Measurements from ENCODE around the gene RHBDD1.

Gene RHBDD1

GRCh38 chr2:226835796-226836547 is at the start of gene RHBDD1:
TSS of gene RHBDD1 (plus strand) at chr2:226836054. CDS start at chr2:226864694, 28,640 bp downstream.
- DNase-seq (ENCODE audit: low read depth in 3 of 3): peak; percentile 87 to 93 (median 91)

GRCh38 chr2:226788064-226788463 is 47.8 kb upstream of the RHBDD1 start:
- no peak for DNase-seq (ENCODE audit: low read depth in 3 of 3)

- DNase-seq (ENCODE audit: low read depth in 3 of 3): no peak
Measured at GRCh38 chr2:226788881-226789490, 46.9 kb upstream of the RHBDD1 start.

GRCh38 chr2:226790011-226790410 is 45.8 kb upstream of the RHBDD1 start:
- DNase-seq (ENCODE audit: low read depth in 3 of 3): no peak

- DNase-seq (ENCODE audit: low read depth in 3 of 3): no peak
Measured at GRCh38 chr2:226790431-226790830, 45.4 kb upstream of the RHBDD1 start.

- DNase-seq (ENCODE audit: low read depth in 3 of 3): peak in 1 of 3 donors; percentile 25
Measured at GRCh38 chr2:226791056-226791486, 44.8 kb upstream of the RHBDD1 start.

- DNase-seq (ENCODE audit: low read depth in 3 of 3): peak; percentile 83 to 90 (median 87)
Measured at GRCh38 chr2:226791487-226792081, 44.3 kb upstream of the RHBDD1 start.

- no peak for DNase-seq (ENCODE audit: low read depth in 3 of 3)
Measured at GRCh38 chr2:226792155-226792881, 43.5 kb upstream of the RHBDD1 start.

- DNase-seq (ENCODE audit: low read depth in 3 of 3): no peak
Measured at GRCh38 chr2:226793646-226794045, 42.2 kb upstream of the RHBDD1 start.

GRCh38 chr2:226794196-226794661 is 41.6 kb upstream of the RHBDD1 start:
- no peak for DNase-seq (ENCODE audit: low read depth in 3 of 3)

GRCh38 chr2:226794751-226795171 is 41.1 kb upstream of the RHBDD1 start:
- no peak for DNase-seq (ENCODE audit: low read depth in 3 of 3)

- DNase-seq (ENCODE audit: low read depth in 3 of 3): no peak
Measured at GRCh38 chr2:226795281-226796011, 40.4 kb upstream of the RHBDD1 start.

GRCh38 chr2:226796012-226796839 is 39.6 kb upstream of the RHBDD1 start:
- no peak for DNase-seq (ENCODE audit: low read depth in 3 of 3)

- no peak for DNase-seq (ENCODE audit: low read depth in 3 of 3)
Measured at GRCh38 chr2:226796840-226797288, 39.0 kb upstream of the RHBDD1 start.

- DNase-seq (ENCODE audit: low read depth in 3 of 3): no peak
Measured at GRCh38 chr2:226797289-226797988, 38.4 kb upstream of the RHBDD1 start.

- DNase-seq (ENCODE audit: low read depth in 3 of 3): no peak
Measured at GRCh38 chr2:226797989-226798421, 37.8 kb upstream of the RHBDD1 start.

GRCh38 chr2:226798422-226799210 is 37.2 kb upstream of the RHBDD1 start:
- no peak for DNase-seq (ENCODE audit: low read depth in 3 of 3)

- peak in 2 of 3 donors; percentile 38 to 43 for DNase-seq (ENCODE audit: low read depth in 3 of 3)
Measured at GRCh38 chr2:226799211-226799975, 36.5 kb upstream of the RHBDD1 start, which contains the start of gene IRS1. TSS of gene IRS1 (minus strand) at chr2:226799820. CDS start at chr2:226798738, 1,082 bp downstream.

Data from stimulated activated CD4-positive, alpha-beta T cell treated with anti-CD3 and anti-CD28 coated beads, TNF-alpha, amount 100 ng/mL, for 48 hours (primary cell).